22Rv1 (cell line): Measurements from ENCODE around the gene CDK5RAP2.

Experiments
- H3K27ac ChIP-seq: fragments of 450-650 bp; 2 replicates; pipeline ENCODE4 v1.5.1; 2017
- ZFX ChIP-seq: fragments of 450-650 bp; IDR thresholded peaks from 2 replicates; pipeline ENCODE4 v1.6.1; 2017; ENCODE audit warnings: antibody characterized with exemption, borderline replicate concordance
- TF ChIP-seq, protein P1 (sequence below): fragments of 450-650 bp; IDR thresholded peaks from 2 replicates; pipeline ENCODE4 v1.5.1; 2017; ENCODE audit warnings: mild to moderate bottlenecking

CDK5RAP2 gene

DNA sequence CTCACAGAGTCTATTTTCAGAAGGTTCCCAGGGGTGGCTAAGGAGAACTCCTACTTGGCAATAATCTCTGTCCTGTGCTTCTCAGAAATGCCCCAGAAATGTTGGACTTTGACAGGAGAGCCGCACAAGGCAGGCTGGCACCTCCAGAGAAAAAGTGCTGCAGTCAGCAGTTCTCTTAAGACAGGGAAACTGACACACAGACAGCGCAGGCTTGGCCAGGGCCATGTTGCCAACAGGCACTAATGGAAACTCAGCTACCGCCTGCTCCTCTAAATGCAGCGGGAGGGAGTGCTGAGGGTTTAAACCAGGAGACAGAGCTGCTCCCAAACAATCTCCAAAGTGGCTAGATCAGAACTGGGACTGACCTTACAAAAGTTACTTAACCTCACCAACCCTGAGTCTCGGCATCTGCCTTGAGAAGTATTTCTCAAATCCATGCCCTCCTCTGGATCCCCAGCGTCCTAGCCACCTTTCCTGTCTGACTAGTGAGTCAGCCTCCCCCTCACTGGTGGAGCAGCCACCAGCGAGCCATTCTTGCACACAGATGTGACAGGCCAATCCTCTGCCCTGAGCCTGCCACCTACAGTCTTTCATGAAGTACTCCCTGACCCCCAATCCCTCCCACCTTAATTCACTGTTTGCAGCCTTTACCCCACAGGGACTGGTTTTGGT, 186.4 kb downstream of the CDK5RAP2 start:
- H3K27ac ChIP-seq: no peak overlapping the region
- TF ChIP-seq, protein P1, sequence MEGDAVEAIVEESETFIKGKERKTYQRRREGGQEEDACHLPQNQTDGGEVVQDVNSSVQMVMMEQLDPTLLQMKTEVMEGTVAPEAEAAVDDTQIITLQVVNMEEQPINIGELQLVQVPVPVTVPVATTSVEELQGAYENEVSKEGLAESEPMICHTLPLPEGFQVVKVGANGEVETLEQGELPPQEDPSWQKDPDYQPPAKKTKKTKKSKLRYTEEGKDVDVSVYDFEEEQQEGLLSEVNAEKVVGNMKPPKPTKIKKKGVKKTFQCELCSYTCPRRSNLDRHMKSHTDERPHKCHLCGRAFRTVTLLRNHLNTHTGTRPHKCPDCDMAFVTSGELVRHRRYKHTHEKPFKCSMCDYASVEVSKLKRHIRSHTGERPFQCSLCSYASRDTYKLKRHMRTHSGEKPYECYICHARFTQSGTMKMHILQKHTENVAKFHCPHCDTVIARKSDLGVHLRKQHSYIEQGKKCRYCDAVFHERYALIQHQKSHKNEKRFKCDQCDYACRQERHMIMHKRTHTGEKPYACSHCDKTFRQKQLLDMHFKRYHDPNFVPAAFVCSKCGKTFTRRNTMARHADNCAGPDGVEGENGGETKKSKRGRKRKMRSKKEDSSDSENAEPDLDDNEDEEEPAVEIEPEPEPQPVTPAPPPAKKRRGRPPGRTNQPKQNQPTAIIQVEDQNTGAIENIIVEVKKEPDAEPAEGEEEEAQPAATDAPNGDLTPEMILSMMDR: no peak
- TF ChIP-seq ZFX: no peak

DNA sequence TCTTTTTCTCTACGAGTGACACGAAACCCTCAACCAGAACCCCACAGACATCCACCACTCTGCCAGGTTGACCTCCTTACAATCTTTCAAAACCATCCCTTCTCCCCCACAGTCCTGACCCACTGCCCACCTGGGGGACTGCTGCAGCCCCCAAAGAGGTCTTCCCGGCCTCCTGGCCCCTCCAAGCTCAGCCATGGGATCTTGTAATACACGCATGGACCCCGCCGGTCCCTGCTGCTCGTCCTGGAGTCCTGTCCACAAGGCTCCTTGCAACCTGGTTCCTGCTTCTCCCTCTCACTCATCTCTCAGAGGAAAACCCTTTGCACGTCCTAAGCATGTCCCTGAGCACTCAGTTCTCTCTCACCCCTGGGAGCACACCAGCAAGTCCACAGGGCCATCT, 187.3 kb downstream of the CDK5RAP2 start:
- H3K27ac ChIP-seq: no peak overlapping the region
- TF ChIP-seq, protein P1: no peak
- TF ChIP-seq ZFX: no peak

DNA sequence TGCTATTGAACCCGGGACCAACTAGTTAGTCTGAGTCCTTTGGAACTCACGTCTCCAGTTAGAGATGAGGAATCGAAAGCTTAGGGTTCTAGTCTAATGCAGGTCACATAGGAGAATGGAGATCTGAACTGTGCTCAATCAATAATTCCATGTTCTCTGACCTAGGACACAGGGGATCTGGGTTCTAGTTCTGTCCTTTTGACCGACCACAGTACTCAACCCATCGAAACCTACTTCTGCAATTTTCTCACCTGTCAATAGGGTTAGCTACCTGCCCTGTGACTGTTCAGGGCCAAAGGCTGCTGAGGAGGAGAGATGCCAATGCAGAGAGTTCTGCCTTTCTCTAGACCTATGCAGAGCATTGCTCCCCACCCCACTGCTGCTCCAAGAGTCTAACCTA, 187.7 kb downstream of the CDK5RAP2 start:
- TF ChIP-seq, protein P1: no peak
- TF ChIP-seq ZFX: no peak
- no peak overlapping the region for H3K27ac ChIP-seq

DNA sequence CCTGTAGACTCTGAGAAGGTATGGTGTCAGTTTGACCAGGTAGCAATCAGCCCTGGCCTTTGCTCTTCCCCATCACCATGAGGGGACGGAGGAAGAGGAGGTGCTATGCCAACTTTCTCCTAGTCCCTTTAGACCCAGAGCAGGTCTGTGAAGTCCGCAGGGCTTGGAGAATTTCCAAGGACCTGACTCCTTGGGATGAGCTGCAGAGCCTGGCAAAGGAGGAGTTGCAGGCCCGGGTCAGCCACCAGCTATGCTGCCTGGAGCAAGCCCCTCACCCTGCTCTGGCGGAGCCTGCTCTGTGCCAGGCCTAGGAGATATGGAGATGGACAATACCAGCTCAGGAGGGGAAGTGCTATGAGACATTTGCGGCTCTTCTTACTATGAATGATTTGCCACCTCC, 188.3 kb downstream of the CDK5RAP2 start:
- TF ChIP-seq ZFX: no peak
- TF ChIP-seq, protein P1: no peak
- no peak overlapping the region for H3K27ac ChIP-seq

DNA sequence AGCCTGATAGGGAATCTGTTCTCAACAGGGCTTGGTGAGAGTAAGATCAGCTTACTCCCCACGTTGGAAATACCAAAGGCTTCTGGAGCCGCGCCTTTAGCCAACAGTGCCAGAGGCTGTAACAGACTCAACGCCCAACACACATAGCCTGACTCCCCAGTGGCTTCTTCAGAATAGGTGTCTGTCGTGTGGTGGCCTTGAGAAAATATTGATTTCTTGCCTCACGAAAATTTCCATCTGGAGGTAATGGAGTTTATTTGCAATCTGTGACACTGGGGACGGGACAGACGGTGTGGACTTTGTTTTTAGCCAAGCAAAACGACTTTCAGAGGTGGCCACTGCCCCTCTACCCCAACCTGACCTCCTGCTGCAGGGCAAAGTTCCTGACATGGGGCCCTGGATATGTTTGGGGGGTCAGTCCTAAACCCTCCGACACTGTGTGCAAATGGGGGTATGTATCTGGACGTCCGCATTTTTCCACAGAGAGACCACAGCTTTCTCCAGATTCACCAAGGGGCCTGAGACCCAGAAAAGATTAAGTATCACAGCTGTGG, 189.3 kb downstream of the CDK5RAP2 start:
- no peak for TF ChIP-seq ZFX
- no peak overlapping the region for H3K27ac ChIP-seq

DNA sequence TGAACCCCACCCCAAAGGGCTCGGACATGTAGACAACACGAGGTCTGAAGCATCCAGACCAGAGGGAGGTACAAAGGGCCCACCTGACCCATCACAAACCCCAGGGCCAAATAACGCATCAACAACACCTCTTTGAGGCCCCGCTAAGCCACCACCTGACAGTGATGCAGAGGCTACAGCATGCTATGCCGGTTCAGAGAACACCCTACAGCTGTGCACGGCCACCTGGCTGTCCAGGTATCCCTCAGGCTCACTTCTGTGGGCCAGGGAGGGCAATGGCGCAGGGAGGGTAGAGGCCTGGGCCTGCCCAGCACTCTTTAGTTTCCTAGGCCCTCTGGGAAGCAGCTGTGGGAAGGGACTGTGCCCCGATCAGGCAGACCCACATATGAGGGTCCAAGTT, 190.1 kb downstream of the CDK5RAP2 start:
- peak overlapping the region; percentile 31; the same call in 1 of the 2 replicates for H3K27ac ChIP-seq
- TF ChIP-seq, protein P1: no peak
- TF ChIP-seq ZFX: no peak

DNA sequence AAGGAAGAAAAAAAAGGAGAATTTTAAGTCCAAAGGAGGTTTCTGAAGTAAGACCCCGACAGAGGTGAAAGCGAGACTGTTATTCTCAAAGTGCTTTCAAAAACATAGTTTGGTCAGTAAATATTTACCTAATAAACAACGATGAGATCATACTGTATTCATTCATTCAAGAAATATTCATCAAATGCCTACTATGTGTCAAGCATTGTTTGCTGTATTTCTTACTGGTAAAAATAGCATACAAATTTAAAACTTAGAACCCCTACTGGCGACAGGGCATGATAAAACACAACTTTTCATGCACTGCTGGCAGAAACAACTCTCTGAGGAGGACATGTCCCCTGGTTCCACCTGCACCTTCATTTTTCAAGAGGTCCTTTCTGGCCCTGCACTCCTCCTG, 190.7 kb downstream of the CDK5RAP2 start:
- TF ChIP-seq, protein P1: no peak
- peak overlapping the region; percentile 31 for H3K27ac ChIP-seq
